ENCODE results near the gene ZNF358. TPM values are rescaled to one million over a fixed set of nuclear protein-coding genes. Genes with fewer than 3 reads are reported as not detected.

Gene ZNF358
- total RNA-seq, 1 donor from 2014 or later = 80.8 TPM

DNA sequence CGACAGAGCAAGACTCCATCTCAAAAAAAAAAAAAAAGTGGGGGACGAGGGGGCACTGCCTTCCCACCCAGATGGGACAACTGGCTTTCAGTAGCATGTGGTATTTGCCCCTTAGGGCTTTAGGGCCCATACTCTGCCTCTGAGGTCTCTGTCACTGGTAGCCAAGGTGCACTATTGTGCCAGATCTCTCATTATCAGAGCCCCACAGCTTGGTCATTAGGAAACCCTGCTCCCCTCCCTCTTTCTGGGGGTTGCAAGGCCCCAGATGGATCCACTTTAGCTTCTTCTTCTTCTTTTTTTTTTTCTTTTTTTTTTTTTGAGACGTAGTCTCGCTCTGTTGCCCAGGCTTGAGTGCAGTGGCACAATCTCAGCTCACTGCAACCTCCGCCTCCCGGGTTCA is 11.2 kb upstream of the ZNF358 start:
- H3K4me3 ChIP-seq (ENCODE audit: low read depth, low read length) = no peak overlapping the region
- no peak for DNase-seq (ENCODE audit: low read depth)
- no peak for TF ChIP-seq CTCF (conservative IDR thresholded peaks at IDR 0.05; ENCODE audit: low read depth, low read length)

DNA sequence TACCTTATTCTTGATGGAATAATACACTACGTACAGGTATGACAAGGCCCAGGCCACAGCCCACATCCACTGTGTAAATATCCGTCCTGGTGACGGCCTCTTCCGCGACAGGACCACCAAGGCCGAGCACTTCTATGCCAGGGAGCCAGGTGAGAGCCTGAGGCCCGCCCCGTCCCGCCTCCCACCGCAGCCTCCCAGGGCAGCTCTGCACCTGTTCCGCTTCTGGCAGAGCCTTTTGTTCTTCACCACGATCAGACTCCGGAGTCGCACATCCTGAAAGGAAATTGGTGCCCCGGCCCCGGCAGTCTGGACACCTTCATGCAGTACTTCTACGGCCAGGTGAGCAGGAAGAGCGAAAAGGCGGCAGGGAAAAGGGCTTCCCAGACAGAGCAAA is 10.6 kb upstream of the ZNF358 start:
- no peak for DNase-seq (ENCODE audit: low read depth)
- TF ChIP-seq CTCF (conservative IDR thresholded peaks at IDR 0.05; ENCODE audit: low read depth, low read length) = no peak
- H3K4me3 ChIP-seq (ENCODE audit: low read depth, low read length) = peak overlapping the region; percentile 46

GRCh38 chr19:7505682-7506384 is 10.1 kb upstream of the ZNF358 start:
- H3K4me3 ChIP-seq (ENCODE audit: low read depth, low read length) = peak overlapping the region; percentile 46
- no peak for DNase-seq (ENCODE audit: low read depth)
- no peak for TF ChIP-seq CTCF (conservative IDR thresholded peaks at IDR 0.05; ENCODE audit: low read depth, low read length)

- peak overlapping the region; percentile 37 for H3K4me3 ChIP-seq (ENCODE audit: low read depth, low read length)
- no peak for TF ChIP-seq CTCF (conservative IDR thresholded peaks at IDR 0.05; ENCODE audit: low read depth, low read length)
- DNase-seq (ENCODE audit: low read depth) = peak; percentile 88
Observed at GRCh38 chr19:7506385-7507328, 9.2 kb upstream of the ZNF358 start.

GRCh38 chr19:7507884-7508283 is 8.0 kb upstream of the ZNF358 start:
- TF ChIP-seq CTCF (conservative IDR thresholded peaks at IDR 0.05; ENCODE audit: low read depth, low read length) = no peak
- DNase-seq (ENCODE audit: low read depth) = no peak
- no peak overlapping the region for H3K4me3 ChIP-seq (ENCODE audit: low read depth, low read length)

GRCh38 chr19:7509625-7510024 is 6.3 kb upstream of the ZNF358 start:
- no peak overlapping the region for H3K4me3 ChIP-seq (ENCODE audit: low read depth, low read length)
- TF ChIP-seq CTCF (conservative IDR thresholded peaks at IDR 0.05; ENCODE audit: low read depth, low read length) = no peak
- no peak for DNase-seq (ENCODE audit: low read depth)
